Suppressor macrophage treated with lipopolysaccharide for 1 hour (primary cell): ENCODE data around the gene PRTG.
A peak's percentile ranks its signal among the peaks of the same experiment; 100 is the strongest.
"Not testable (repeated sequence)": the region's sequence is repeated elsewhere in the genome, so short reads cannot be mapped to it uniquely, and the experiment has no call there.

ENCODE experiments used
- DNase-seq, 3 donors: peaks; one replicate each; pipeline ENCODE4 v3.0.0-alpha.2; 2020 to 2022

The PRTG gene

GRCh38 chr15:55741833-55742497 lies 987 bp downstream of the PRTG start:
- DNase-seq = no peak

- DNase-seq = peak in 1 of 3 donors; percentile 10
These were observed 1.7 kb downstream of the PRTG start for GRCh38 chr15:55740981-55741832.

DNA sequence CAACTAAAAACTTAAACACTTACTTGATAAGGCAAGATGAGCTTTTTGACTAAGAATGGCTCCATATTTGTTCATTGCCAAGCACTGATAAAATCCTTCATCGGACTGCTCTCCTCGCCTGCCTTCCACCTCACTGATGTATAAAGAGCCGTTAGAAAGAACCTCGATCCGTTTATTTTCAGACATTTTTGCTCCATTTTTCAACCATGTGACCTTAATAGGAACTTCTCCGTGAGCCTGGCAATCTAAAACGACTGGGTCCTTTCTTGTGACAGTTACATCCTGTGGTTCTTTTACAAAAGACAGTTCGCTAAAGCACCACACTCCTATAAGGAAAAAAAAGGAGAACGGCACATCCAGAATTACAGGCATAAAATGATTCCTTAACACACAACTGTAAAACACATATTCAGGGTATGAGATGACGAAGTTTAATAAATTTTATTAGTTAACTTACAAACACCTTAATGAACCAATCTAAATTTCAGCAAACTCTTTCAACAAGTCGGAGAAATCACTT lies 2.5 kb downstream of the PRTG start:
- DNase-seq = no peak

DNA sequence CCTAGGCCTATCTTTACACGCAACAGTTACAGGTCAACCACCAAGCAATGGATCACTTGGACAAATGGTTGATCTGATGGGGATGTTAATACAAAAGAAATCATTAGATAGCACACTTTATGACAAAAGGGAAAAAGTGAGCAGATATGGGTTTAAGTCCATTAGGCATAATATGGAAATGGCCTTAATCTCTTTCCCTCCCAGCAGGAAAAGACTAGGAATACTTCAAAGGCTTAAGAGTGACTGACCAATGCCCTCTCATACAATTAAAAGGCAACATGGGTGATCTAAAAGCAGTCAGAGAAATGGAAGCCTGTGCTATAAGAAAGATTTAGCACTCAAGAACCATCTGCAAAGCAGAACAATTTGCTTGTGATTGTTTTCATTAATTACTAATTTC lies 3.3 kb downstream of the PRTG start:
- DNase-seq = no peak

GRCh38 chr15:55738715-55739114 lies 4.2 kb downstream of the PRTG start:
- no peak for DNase-seq

GRCh38 chr15:55737373-55737772 lies 5.6 kb downstream of the PRTG start:
- no peak for DNase-seq

DNA sequence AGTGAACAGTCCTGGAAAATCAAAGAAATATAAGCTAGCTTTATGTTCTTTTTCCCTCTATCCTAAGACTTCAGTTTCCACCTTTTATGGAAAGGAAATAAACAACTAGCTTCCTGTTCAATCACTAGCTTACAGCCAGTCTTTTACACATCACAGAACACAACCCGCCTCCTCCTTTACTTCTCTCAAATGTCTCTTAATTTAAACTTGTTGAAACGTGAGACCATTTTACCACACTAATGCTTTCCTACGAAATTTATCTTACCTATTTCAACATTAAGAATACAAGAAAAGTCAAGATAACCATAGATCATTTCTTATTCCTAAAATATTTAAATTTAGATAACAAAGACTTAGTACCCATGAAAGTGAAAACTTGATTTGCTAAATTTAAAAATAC lies 6.2 kb downstream of the PRTG start:
- no peak for DNase-seq

GRCh38 chr15:55734641-55735040 lies 8.3 kb downstream of the PRTG start:
- no peak for DNase-seq

- not testable (repeated sequence) for DNase-seq
These were observed 9.5 kb downstream of the PRTG start for GRCh38 chr15:55733461-55733860.

DNA sequence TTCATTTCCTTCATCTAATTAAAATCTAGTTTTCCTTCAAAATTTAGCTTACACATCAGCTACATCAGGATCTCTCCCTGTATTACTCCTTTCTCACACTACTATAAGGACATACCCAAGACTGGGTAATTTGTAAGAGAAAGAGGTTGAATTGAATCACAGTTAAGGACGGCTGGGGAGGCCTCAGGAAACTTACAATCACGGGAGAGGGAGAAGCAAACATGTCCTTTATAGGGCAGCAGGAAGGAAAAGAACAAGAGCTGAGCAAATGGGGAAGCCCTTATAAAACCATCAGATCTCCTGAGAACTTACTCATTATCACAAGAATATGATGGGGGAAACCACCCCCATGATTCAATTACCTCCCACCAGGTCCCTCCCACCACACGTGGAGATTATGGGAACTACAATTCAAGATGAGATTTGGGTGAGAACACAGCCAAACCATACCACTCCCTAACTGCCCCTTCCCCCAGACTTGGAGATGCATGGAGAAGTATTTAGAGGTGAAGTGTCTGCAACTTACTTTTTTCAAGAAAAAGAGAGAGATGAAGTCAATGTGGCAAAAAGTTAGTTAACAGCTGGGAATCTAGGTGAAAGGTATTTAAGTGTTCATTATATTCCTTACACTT lies 21.3 kb downstream of the PRTG start:
- DNase-seq = peak; percentile 30 to 53 (median 50)

DNA sequence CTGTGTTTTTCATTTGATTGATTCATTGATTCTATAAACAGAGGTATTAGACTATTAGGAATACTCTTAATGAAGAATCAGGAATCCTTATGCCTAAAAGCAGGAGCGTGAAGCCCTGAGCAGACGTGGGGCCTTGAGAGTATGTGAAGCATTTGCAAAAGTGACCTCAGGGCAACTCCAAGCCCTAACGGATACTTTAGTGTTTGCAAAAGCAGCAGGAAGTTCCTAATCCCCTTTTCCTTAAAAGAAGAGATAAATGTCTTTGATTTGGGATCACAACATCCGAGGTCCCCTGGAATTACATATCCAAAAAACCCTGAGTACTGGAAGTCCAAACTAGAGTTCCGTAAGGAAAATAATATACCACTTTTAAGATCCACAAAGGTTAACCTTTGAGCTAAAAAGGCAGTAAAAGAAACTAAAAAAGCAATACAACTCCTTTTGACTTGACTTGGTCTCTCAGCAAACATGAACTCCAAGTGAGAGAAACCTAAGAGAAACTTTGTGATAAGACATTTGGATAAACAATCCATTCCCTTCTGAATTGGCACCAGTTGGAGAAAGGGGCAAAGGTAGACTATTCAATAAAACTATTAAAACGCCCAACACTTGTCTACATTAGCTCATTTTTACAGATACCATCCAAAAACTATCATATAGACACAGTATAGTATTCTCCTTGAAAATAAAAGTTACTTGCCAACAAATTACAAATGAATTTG lies 27.4 kb downstream of the PRTG start:
- no peak for DNase-seq

- no peak for DNase-seq
These were observed 28.9 kb downstream of the PRTG start for GRCh38 chr15:55714064-55714463.

GRCh38 chr15:55712363-55712762 lies 30.6 kb downstream of the PRTG start:
- DNase-seq = no peak

DNA sequence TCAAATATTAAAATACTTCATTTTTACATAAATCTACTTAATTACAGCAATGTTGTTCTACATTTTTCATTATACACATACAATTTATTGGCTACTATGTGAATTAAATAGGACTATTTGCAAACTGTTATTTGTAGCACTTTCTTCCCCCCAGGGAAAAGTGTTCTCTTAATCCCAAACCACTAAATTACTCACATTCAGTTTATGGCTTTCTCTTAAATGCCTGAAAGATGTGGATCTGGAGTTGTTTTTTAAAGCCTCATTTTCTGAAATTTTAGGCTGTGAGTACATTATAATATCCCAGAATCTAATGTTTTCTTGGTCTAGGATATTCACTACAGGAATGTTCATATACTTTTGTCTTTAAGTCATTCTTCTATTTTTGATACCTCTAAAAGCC lies 32.7 kb downstream of the PRTG start:
- DNase-seq = no peak

GRCh38 chr15:55709458-55709857 lies 33.5 kb downstream of the PRTG start:
- DNase-seq = no peak

- no peak for DNase-seq
These were observed 34.2 kb downstream of the PRTG start for GRCh38 chr15:55708720-55709119.

DNA sequence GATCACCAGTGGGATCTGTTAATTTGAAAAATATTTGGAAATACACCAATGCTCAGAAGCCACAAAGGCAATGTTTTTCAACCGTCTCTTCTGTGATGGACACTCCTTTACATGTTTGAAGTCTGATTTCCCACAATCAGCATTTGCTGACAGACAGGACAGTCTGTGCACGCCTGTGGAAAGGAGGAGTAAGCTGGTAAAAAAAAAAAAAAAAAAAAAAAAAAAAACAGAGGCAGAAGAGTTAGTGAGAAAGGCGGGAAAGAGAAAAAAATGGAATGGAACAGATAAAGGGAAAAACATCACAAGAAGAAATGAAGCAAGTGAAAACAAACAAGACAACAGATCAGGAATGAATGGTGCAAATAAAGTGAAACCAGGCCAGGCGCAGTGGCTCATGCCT lies 35.0 kb downstream of the PRTG start:
- DNase-seq = no peak

DNA sequence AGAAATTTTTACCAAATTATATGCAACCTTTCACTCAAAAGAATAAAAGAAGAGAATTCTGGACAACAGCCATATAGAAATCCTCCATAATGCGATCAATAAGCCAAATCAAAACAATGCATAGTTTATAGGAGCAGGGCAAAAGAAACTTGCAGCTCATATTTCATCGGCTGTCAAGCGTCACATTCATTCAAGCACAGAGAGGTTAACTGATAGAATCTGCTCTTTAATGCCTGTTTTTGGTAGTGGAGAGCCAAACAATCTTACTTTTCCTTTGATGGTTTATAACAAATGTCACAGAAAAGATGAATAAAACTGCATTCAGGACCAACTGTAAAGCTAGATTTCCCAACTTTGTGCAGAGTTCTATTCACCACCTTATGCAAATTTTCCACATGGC lies 35.4 kb downstream of the PRTG start:
- no peak for DNase-seq

DNA sequence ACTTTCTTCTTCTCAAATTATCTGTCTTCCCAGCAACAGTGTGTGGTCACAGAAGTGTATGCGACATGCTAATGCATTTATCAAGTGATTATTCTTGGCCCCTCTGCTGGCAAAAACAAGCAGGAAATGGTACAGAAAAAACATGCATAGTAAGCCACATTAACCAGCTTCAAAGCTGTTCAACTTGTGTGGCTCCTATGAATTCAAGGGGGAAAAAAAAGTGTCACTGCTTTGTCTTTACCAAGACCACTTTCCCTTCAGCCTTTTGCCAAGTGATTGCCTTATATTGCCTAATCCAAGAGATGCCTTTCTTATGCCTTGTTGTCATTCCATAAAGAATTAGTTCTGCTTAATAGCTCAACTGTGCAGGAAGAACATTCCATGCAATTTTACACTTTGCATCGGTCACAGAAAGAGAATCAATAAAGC lies 39.1 kb downstream of the PRTG start:
- no peak for DNase-seq

DNA sequence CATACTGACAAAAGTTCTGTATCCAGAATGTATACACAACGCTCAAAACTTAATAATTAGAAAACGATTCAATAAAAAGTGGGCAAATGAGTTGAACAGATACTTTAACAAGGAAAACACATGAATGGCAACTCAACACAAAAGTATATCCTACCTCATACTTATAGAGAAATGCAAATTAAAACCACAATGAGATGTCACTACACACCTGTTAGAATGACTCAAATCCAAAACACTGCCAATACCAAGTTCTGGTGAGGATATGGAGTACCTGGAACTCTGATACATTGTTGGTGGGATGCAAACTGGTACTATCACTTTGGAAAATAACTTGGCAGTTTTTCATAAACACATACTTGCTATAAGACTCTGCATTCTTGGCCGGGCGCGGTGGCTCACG lies 42.1 kb downstream of the PRTG start:
- no peak for DNase-seq

GRCh38 chr15:55698653-55699052 lies 44.3 kb downstream of the PRTG start:
- no peak for DNase-seq

DNA sequence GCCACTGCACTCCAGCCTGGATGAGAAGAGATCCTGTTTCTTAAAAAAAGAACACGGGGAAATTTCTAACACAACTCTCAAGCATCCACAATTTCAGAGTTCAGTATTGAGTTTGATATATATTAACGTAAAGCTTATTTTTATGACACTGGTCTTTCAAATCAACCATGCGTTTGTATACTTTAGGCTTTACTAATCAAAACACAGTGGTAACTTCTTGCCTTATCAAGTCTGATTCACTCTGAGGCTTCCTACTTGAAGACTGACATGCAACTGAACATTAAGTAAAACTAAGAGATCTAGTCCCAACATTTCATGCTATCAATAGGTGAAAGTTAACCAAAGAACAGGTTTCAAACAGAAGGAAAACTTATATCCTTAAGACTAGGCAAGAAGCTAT lies 46.7 kb downstream of the PRTG start:
- DNase-seq = no peak

GRCh38 chr15:55695432-55695831 lies 47.5 kb downstream of the PRTG start:
- DNase-seq = no peak
